NK-92 (cell line): ENCODE measurements around the gene CGRRF1.

Experiments used
- DNase-seq: peaks from one replicate; lab custom pipeline; 2025; ENCODE audit not compliant: unreplicated experiment; lab: John Stamatoyannopoulos, UW

CGRRF1 gene

DNA sequence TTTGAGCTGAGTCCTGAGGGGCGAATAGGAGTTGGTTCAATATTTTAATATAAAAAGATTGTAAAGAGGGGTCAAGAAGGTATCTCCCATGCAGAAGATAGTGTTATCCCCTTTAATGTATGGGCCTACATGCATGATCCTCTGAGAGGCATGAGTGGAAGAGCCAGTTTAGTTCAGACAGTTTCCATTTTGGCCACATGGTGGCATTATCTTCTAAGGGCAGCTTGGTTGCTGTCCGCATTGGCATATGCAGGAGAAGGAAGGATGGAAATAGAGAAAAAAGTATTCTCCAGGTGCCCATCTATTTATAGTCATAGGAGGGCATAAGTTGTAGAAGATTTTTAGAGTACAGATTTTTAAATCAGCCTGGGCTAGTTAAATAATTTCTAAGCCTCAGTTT, 62.6 kb downstream of the CGRRF1 start:
- DNase-seq = no peak

DNA sequence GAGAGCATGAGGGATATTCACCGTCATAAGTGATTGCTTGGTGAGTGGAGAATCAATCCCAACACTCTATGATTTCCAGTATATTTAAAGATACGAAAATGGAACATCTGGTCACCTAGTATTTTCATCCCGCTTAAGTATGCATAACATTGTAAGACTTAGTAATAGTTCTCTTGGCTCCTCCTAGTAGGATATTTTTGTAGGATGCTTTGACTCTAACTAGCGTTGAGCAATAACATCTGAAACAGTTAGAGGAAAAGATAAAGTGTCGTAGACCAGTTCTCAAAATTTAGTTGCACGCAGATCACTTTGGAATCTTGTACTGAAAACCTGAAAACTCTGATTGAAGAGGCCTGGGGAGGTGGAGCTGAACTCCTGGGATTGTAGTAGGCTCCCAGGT, 64.8 kb downstream of the CGRRF1 start:
- no peak for DNase-seq

DNA sequence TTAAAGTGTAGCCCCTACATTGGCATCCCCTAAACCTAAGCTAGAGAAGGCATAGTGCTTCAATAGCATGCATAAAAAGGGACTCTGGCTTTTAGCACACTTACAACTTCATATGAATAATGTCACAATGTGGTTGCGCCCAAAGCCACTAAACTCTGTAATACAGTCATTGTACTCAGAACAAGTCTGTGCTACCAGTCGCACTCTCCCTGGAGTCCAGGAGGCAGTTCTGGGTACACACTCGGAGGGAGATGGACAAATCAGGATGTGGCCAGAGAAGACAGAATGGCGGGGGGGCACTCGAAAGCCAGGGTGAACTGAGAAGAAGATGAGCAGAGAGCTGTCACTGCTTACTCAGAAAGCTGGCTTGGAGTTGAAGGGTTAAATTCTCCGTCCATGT, 67.8 kb downstream of the CGRRF1 start:
- no peak for DNase-seq

DNA sequence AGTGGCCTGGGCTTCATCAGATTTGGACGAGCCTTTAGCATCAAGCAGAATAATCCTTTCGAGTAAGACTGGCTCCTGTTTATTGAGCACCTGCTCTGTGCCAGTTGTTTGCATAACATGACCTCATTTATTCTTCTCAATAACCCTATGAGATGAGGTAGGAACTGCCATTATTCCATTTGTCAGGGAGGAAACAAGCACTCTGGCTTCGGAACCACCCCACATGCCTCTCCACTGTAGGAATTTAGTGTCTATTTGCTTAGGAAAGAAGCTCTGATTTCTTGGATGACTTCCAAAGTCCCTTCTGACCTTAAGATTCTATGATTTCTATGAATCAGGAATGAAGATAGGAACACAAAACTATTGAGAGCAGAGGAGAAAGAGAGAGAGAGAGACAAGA, 68.3 kb downstream of the CGRRF1 start:
- no peak for DNase-seq

DNA sequence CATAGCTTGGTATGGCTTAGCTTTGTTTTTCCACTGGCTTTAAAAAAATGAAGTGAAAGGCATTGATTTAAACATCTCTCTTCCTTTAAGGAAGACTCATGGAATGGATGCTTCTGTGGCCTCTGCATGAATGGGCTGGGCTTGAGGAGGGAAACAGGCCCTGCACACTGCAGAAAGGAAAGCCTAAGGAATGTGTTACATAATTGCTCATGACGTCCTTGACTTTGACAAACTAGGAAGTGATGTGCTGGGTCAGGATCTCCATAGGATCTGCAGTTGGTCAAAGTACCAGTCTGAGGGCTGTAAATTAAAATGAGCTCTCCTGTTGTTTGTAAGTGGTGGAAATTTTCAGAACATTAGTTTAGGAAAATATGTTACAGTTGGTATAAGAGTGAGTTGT, 69.9 kb downstream of the CGRRF1 start:
- no peak for DNase-seq

DNA sequence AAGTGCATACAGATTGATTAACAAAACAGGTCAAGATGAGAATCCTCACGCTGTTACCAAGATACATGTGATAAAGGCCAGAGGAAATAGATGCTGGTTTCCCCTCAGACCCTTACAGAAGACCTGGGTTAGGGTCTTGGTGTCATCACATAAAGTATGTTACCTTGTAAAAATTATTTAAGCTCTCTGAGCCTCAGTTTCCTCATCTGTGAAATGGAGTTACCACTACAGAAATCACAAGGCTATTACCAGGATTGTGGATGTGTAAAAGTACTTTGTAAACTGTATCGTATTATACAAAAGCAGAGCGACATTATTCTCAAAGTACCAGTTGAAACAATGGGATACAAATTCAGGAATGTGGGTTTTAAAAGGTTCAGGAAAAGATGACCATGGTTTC, 71.2 kb downstream of the CGRRF1 start:
- DNase-seq = no peak

DNA sequence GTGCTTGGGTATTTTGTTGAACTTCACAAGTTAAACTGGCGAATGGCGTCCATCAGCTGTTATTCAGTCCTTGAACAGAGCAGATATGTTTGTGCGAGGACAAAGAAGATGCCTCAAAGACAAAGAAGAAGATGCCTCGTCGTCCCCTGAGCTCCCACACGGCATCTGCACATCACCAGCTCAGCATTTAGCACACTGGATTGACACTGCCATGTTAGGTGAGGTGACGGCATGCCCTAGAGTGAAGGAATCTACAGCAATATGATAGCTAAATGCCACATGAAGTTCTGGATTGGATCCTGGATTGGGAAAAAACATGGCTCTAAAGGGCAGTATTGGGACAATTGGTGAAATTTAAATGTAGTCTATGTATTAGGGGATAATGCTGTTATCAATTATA, 72.6 kb downstream of the CGRRF1 start:
- DNase-seq = no peak

DNA sequence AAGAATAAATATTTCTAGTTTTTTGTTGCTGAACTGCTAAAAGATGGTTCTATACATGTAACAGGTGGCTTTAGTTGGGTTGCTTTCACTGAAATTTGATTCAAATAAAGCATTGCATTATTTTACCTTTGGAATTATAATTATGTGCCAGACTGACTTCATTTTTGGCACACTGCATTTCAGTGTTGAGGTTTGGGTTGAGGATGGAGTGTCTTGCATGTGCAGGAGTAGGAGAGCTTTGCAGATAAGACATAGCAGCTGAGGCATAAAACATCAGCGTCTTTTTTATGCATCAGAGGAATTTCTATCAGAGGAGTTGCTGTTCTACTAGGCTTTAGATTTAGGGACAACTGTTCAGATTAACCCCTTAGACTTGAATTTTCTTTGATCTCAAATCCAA, 74.4 kb downstream of the CGRRF1 start:
- no peak for DNase-seq

DNA sequence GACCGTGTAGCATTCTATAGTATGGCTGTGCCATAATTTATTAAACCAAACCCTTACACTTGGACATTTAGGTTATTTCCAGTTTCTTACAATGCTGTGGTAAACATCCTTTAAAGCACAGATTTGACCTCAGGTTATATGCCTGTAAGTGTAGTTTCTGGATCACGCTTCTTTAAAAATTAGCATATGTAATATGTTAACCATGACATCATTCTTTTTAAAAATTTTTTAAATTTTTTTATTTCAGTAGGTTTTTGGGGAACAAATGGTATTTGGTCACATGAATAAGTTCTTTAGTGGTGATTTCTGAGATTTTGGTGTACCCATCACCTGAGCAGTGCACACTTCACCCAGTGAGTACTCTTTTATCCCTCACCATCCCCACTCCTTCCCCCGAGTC, 75.5 kb downstream of the CGRRF1 start:
- no peak for DNase-seq
